NB4 (cell line): Measurements from ENCODE around the gene EIF4EBP2.

Source experiments
- CTCF ChIP-seq: IDR thresholded peaks from one replicate; pipeline ENCODE4 v1.5.1; 2012; ENCODE audit warnings: low read depth, low read length
- MAX ChIP-seq: IDR thresholded peaks from 2 replicates; pipeline ENCODE4 v1.6.1; 2011; ENCODE audit warnings: low read depth, low read length
- POLR2A ChIP-seq: IDR thresholded peaks from 2 replicates; pipeline ENCODE4 v1.6.1; 2011; ENCODE audit warnings: mild to moderate bottlenecking; ENCODE audit not compliant: insufficient read length; ENCODE audit errors: extremely low read depth

GRCh38 chr10:70367195-70367796 is 36.6 kb upstream of the EIF4EBP2 start:
- TF ChIP-seq POLR2A: no peak
- no peak for TF ChIP-seq CTCF
- TF ChIP-seq MAX: no peak
